Erythroblast (primary cell): ENCODE data around the gene ARHGAP11B.
"Not testable (repeated sequence)": the region's sequence is repeated elsewhere in the genome, so short reads cannot be mapped to it uniquely, and the experiment has no call there.

Experiments used
- GATA1 ChIP-seq: IDR thresholded peaks from 2 replicates; pipeline ENCODE4 v1.6.1; 2011; ENCODE audit warnings: low read depth, mild to moderate bottlenecking, control low read depth, low read length, moderate library complexity
- POLR2A ChIP-seq: IDR thresholded peaks from 2 replicates; pipeline ENCODE4 v1.6.1; 2011; ENCODE audit warnings: mild to moderate bottlenecking, low read length

GRCh38 chr15:30686651-30687050, 60.7 kb downstream of the ARHGAP11B start:
- not testable (repeated sequence) for TF ChIP-seq POLR2A, GATA1
